H1 (cell line): ENCODE measurements around the gene SMIM1. TPM values are rescaled to one million over a fixed set of nuclear protein-coding genes. Genes with fewer than 3 reads are reported as not detected.

Experiments used
- CHD2 ChIP-seq: IDR thresholded peaks from 2 replicates; pipeline ENCODE4 v1.6.1; 2012; ENCODE audit warnings: low read length, improper control_type of control experiment
- JUN ChIP-seq: IDR thresholded peaks from 2 replicates; pipeline ENCODE4 v1.6.1; 2011; ENCODE audit warnings: low read depth, mild to moderate bottlenecking, improper control_type of control experiment, low read length
- polyA plus RNA-seq, 7 experiments: library from polyadenylated mRNA; depleted of rRNA in 3 of 7; stranded (reverse) in 5 of 7; unstranded in 2 of 7; fragments of >200 nt in 5 of 7; fragments of 200-250 nt in 2 of 7; gene quantifications; 1 replicate in 5 of 7; 2 replicates in 1 of 7; 4 replicates in 1 of 7; pipeline versions ENCODE4 v1.2.1 to v1.2.3, GENCODE V29; 2011 to 2013; ENCODE audit warnings: missing spikeins in 2 of 7, mixed read lengths in 2 of 7
- total RNA-seq: library from RNA; stranded (reverse); fragmentation: NEBNext Ultra II Directional; extraction: Animal tissue kit (Norgen Biotek cat#: 25700); gene quantifications from 2 replicates; pipeline ENCODE4 v1.2.1, GENCODE V29; 2021

Gene SMIM1
- total and polyA plus RNA-seq, 2 of the 8 experiments (the other 6 are each of a cell fraction or from before 2014, with no cell fraction given) = 7.7 to 9.7 TPM

- no peak for TF ChIP-seq JUN
- TF ChIP-seq CHD2 = no peak
- TF ChIP-seq, all 59 proteins: peak for 0
Measured at GRCh38 chr1:3745590-3746381, 26.8 kb upstream of the SMIM1 start (continued).
